CD4-positive, alpha-beta T cell (primary cell): Measurements from ENCODE around the gene CAPRIN1. TPM values are rescaled to one million over a fixed set of nuclear protein-coding genes. Genes with fewer than 3 reads are reported as not detected.

Experiments
- ATAC-seq: fragments of 200-7000 bp; cut with Tn5 transposase; one replicate; pipeline ENCODE4 v1.10.0; 2022; ENCODE audit warnings: mild to moderate bottlenecking; ENCODE audit not compliant: poor library complexity
- CTCF ChIA-PET: fragments of 350-600 bp; sonication (Branson Sonifier 250); formaldehyde crosslinking; loops from one replicate; lab custom pipeline; 2021; ENCODE audit warnings: antibody characterized with exemption, inconsistent platforms; lab: Charles Lee
- POLR2A ChIA-PET: fragments of 350-600 bp; sonication (Branson Sonifier 250); formaldehyde crosslinking; loops from one replicate; lab custom pipeline; 2021; ENCODE audit warnings: antibody characterized with exemption, inconsistent platforms; lab: Charles Lee
- DNase-seq, 14 experiments: peaks; one replicate each; pipeline ENCODE4 v3.0.0-alpha.2; 2013 to 2020; ENCODE audit warnings: mixed read lengths in 2 of 14
- H3K27ac ChIP-seq, 2 donors: one replicate each; pipeline versions ENCODE4 v1.5.1 to v1.7.0; 2013; ENCODE audit warnings: low read length in 2 of 2, low read depth in 1 of 2, mild to moderate bottlenecking in 1 of 2
- H3K27me3 ChIP-seq, 2 experiments: 1 replicate in 1 of 2; 2 replicates in 1 of 2; pipeline versions ENCODE4 v1.6.1 to v1.7.0; 2013; ENCODE audit warnings: low read length in 2 of 2, control low read depth in 1 of 2, mild to moderate bottlenecking in 1 of 2, moderate library complexity in 1 of 2; ENCODE audit not compliant: insufficient read depth in 2 of 2, control insufficient read depth in 1 of 2
- H3K36me3 ChIP-seq: one replicate; pipeline ENCODE4 v1.6.1; 2013; ENCODE audit warnings: low read length, control low read depth; ENCODE audit not compliant: insufficient read depth
- H3K4me1 ChIP-seq: one replicate; pipeline ENCODE4 v1.6.1; 2013; ENCODE audit warnings: low read length, control low read depth; ENCODE audit not compliant: insufficient read depth
- H3K4me3 ChIP-seq: one replicate; pipeline ENCODE4 v1.5.1; 2013; ENCODE audit warnings: mild to moderate bottlenecking, low read length, moderate library complexity
- H3K9me3 ChIP-seq, 2 experiments: 1 replicate in 1 of 2; 2 replicates in 1 of 2; pipeline versions ENCODE4 v1.6.1 to v1.7.0; 2013; ENCODE audit warnings: low read length in 2 of 2, mild to moderate bottlenecking in 2 of 2, control low read depth in 1 of 2, moderate library complexity in 1 of 2; ENCODE audit not compliant: control insufficient read depth in 1 of 2, insufficient read depth in 1 of 2
- H3K27ac Mint-ChIP-seq: one replicate; pipeline ENCODE4 v1.8.0; 2020; ENCODE audit warnings: mixed read lengths
- H3K27me3 Mint-ChIP-seq: one replicate; pipeline ENCODE4 v1.8.0; 2021; ENCODE audit warnings: mixed read lengths
- H3K36me3 Mint-ChIP-seq: one replicate; pipeline ENCODE4 v1.8.0; 2021; ENCODE audit warnings: low read depth, mixed read lengths
- H3K4me1 Mint-ChIP-seq: one replicate; pipeline ENCODE4 v1.8.0; 2021; ENCODE audit warnings: low read depth, mixed read lengths
- H3K4me3 Mint-ChIP-seq: one replicate; pipeline ENCODE4 v1.8.0; 2020; ENCODE audit warnings: mild to moderate bottlenecking, mixed read lengths
- H3K9me3 Mint-ChIP-seq: one replicate; pipeline ENCODE4 v1.8.0; 2020; ENCODE audit warnings: mixed read lengths
- intact Hi-C, 2 experiments: fragments of 100-400 bp; cut with DNase I in 1 of 2; cut with micrococcal nuclease in 1 of 2; formaldehyde crosslinking; loops; one replicate each; pipeline versions ENCODE4 v1.15.1 to v1.9.0; 2023 to 2025; cut with DNase I, micrococcal nuclease
- total RNA-seq, 174 experiments: library from RNA in 2 of 174; stranded (reverse) in 2 of 174; gene quantifications; one replicate each; pipeline ENCODE4 v1.2.3 and lab custom pipeline; 2021 to 2026
- TF ChIP-seq, protein P1 (sequence below): fragments of 200-600 bp; IDR thresholded peaks from one replicate; pipeline ENCODE4 v1.8.0; 2022; ENCODE audit warnings: antibody characterized with exemption, mild to moderate bottlenecking

The CAPRIN1 gene
- total RNA-seq, 2 experiments from 2014 or later = 107 TPM

DNA sequence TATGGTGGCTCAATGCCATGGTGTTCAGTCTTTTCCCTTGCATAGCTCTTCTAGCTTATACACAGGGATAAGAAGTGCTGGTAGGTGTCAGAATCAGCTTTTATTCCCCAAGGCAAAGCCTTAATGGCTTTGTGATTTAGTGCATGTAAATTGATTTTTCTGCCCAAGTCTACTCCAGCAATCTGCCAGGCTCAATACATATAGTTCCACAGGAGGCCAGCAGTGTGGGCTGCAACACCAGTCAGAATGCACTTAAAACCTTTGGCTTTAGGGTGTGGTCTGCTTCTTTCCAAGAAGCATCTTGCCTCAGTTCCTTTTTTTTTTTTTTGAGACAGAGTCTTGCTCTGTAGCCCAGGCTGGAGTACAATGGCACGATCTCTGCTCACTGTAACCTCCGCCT is 14.5 kb upstream of the CAPRIN1 start:
- intact Hi-C loops = no loop called here
- H3K36me3 Mint-ChIP-seq = no peaks in the 10 kb centered on the region
- H3K27me3 Mint-ChIP-seq = no peaks in the 10 kb centered on the region
- DNase-seq = no peak
- CTCF ChIA-PET = no interaction called here
- H3K27ac Mint-ChIP-seq = no peak overlapping the region
- no peak overlapping the region for H3K4me3 Mint-ChIP-seq
- TF ChIP-seq, protein P1, sequence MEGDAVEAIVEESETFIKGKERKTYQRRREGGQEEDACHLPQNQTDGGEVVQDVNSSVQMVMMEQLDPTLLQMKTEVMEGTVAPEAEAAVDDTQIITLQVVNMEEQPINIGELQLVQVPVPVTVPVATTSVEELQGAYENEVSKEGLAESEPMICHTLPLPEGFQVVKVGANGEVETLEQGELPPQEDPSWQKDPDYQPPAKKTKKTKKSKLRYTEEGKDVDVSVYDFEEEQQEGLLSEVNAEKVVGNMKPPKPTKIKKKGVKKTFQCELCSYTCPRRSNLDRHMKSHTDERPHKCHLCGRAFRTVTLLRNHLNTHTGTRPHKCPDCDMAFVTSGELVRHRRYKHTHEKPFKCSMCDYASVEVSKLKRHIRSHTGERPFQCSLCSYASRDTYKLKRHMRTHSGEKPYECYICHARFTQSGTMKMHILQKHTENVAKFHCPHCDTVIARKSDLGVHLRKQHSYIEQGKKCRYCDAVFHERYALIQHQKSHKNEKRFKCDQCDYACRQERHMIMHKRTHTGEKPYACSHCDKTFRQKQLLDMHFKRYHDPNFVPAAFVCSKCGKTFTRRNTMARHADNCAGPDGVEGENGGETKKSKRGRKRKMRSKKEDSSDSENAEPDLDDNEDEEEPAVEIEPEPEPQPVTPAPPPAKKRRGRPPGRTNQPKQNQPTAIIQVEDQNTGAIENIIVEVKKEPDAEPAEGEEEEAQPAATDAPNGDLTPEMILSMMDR = no peak
- no peaks in the 10 kb centered on the region for H3K9me3 Mint-ChIP-seq
- no peaks in the 10 kb centered on the region for H3K4me1 Mint-ChIP-seq
- H3K36me3 ChIP-seq = no peaks in the 10 kb centered on the region
- no peak for ATAC-seq
- H3K4me1 ChIP-seq = no peaks in the 10 kb centered on the region
- H3K27ac ChIP-seq = no peak overlapping the region
- POLR2A ChIA-PET = no interaction called here
- no peaks in the 10 kb centered on the region for H3K27me3 ChIP-seq
- H3K9me3 ChIP-seq = no peaks in the 10 kb centered on the region
- no peak overlapping the region for H3K4me3 ChIP-seq

DNA sequence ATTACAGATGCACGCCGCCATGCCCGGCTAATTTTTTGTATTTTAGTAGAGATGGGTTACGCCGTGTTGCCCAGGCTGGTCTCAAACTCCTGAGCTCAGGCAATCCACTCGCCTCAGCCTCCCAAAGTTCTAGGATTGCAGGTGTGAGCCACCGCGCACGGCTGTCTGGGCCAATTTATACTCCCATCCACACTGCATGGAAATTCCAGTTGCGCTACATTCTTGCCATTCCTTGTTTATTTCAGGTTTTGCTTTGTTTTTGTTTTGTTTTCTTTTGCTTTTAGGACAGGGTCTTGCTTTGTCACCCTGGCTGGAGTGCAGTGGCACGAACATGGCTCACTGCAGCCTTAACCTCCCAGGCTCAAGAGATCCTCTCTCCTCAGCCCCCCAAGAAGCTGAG is 11.0 kb upstream of the CAPRIN1 start:
- H3K27ac ChIP-seq = no peak overlapping the region
- peaks cover 4% of the 10 kb centered on the region for H3K27me3 Mint-ChIP-seq
- no peaks in the 10 kb centered on the region for H3K9me3 Mint-ChIP-seq
- no peaks in the 10 kb centered on the region for H3K36me3 ChIP-seq
- no peaks in the 10 kb centered on the region for H3K4me1 ChIP-seq
- TF ChIP-seq, protein P1 = no peak
- no peak overlapping the region for H3K4me3 ChIP-seq
- no peak for DNase-seq
- H3K4me3 Mint-ChIP-seq = no peak overlapping the region
- no peak for ATAC-seq
- ChIA-PET POLR2A (no interaction called here), CTCF (interaction anchor here (1.2 kb wide), 1 partner anchor 44 kb away, joined by 3 read pairs; no protein-coding TSS in a partner anchor)
- no peaks in the 10 kb centered on the region for H3K4me1 Mint-ChIP-seq
- no peaks in the 10 kb centered on the region for H3K27me3 ChIP-seq
- intact Hi-C loops = no loop called here
- H3K9me3 ChIP-seq = no peaks in the 10 kb centered on the region
- H3K27ac Mint-ChIP-seq = no peak overlapping the region
- no peaks in the 10 kb centered on the region for H3K36me3 Mint-ChIP-seq

DNA sequence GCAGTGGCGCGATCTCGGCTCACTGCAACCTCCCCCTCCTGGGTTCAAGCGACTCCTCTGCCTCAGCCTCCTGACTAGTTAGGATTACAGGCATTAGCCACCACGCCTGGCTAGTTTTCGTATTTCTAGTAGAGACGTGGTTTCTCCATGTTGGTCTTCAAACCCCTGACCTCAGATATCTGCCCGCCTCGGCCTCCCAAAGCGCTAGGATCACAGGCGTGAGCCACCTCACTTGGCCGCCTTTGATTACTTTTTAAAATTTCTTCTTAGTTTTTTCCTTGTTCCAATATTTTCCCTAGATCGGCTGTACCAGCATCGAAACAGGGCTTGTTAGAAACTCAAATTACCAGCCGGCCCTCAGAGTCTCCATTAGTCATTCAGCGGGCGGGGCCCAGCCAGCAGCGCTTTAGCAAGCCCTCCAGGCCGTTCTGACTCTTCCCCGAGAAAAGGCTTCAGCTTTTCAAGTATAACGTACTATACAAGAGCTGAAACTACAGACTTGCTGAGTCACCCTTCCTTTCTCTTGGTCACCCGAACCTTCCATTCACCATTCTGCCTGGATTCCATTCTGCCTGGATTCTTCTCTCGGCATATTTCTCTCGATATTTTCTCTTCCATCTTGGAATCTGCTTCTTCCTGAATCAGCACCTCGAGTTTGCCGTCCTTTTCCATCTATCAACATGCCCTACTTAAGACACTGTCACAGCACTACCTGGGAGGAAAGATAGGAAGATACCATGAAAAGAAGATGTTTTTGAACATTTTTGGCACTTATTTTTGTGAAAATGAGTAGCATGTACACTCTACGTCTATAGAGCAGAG is 6.7 kb upstream of the CAPRIN1 start:
- H3K4me3 ChIP-seq = no peak overlapping the region
- no peaks in the 10 kb centered on the region for H3K9me3 ChIP-seq
- Mint-ChIP-seq H3K36me3 (no peaks in the 10 kb centered on the region), H3K9me3 (no peaks in the 10 kb centered on the region), H3K27me3 (peaks cover 4% of the 10 kb centered on the region), H3K4me1 (no peaks in the 10 kb centered on the region), H3K4me3 (no peak overlapping the region), H3K27ac (no peak overlapping the region)
- no peaks in the 10 kb centered on the region for H3K27me3 ChIP-seq
- TF ChIP-seq, protein P1 = no peak
- no peak overlapping the region for H3K27ac ChIP-seq
- no peaks in the 10 kb centered on the region for H3K36me3 ChIP-seq
- no peaks in the 10 kb centered on the region for H3K4me1 ChIP-seq
- ChIA-PET CTCF (no interaction called here), POLR2A (no interaction called here)
- ATAC-seq (no peak), DNase-seq (peak in 2 of 14 experiments; percentile 35 to 43)
- intact Hi-C loops = no loop called here
